Smooth muscle cell (in vitro differentiated cells): ENCODE data around the gene ABCC3. TPM values are rescaled to one million over a fixed set of nuclear protein-coding genes. Genes with fewer than 3 reads are reported as not detected.

Source experiments
- DNase-seq: peaks from one replicate; lab custom pipeline; 2025; ENCODE audit not compliant: unreplicated experiment; lab: John Stamatoyannopoulos, UW
- H2AFZ ChIP-seq: fragments of 200-600 bp; sonication (generic); 2 replicates; pipeline ENCODE4 v1.6.0; 2016; ENCODE audit warnings: antibody characterized with exemption, low read depth, mild to moderate bottlenecking
- H3F3A ChIP-seq: fragments of 200-600 bp; sonication (generic); 2 replicates; pipeline ENCODE4 v1.6.0; 2017; ENCODE audit warnings: antibody characterized with exemption, low read depth
- H3K27ac ChIP-seq: fragments of 200-600 bp; sonication (generic); 2 replicates; pipeline ENCODE4 v1.5.1; 2016; ENCODE audit warnings: low read depth, mild to moderate bottlenecking
- H3K27me3 ChIP-seq: fragments of 200-600 bp; sonication (generic); 2 replicates; pipeline ENCODE4 v1.6.1; 2016; ENCODE audit warnings: low read depth, mild to moderate bottlenecking
- H3K36me3 ChIP-seq: fragments of 200-600 bp; sonication (generic); 2 replicates; pipeline ENCODE4 v1.5.1; 2016; ENCODE audit warnings: low read depth
- H3K4me1 ChIP-seq: fragments of 200-600 bp; sonication (generic); 2 replicates; pipeline ENCODE4 v1.5.1; 2016; ENCODE audit warnings: low read depth
- H3K4me2 ChIP-seq: fragments of 200-600 bp; sonication (generic); 2 replicates; pipeline ENCODE4 v1.6.0; 2016; ENCODE audit warnings: mild to moderate bottlenecking
- H3K4me3 ChIP-seq: fragments of 200-600 bp; sonication (generic); 2 replicates; pipeline ENCODE4 v1.5.1; 2016; ENCODE audit warnings: mild to moderate bottlenecking
- H3K79me2 ChIP-seq: fragments of 200-600 bp; sonication (generic); 2 replicates; pipeline ENCODE4 v1.6.0; 2016; ENCODE audit warnings: low read depth, mild to moderate bottlenecking
- H3K9ac ChIP-seq: fragments of 200-600 bp; sonication (generic); 2 replicates; pipeline ENCODE4 v1.6.0; 2016; ENCODE audit warnings: low read depth
- H3K9me3 ChIP-seq: fragments of 200-600 bp; sonication (generic); replicated peaks from 2 replicates; pipeline ENCODE4 v1.5.1; 2016; ENCODE audit warnings: low read depth
- H4K20me1 ChIP-seq: fragments of 200-600 bp; sonication (generic); 2 replicates; pipeline ENCODE4 v1.6.0; 2016; ENCODE audit warnings: low read depth
- CTCF ChIP-seq: fragments of 200-600 bp; sonication (generic); IDR thresholded peaks from 2 replicates; pipeline ENCODE4 v1.5.1; 2017; ENCODE audit warnings: borderline replicate concordance, mild to moderate bottlenecking, antibody characterized with exemption; ENCODE audit not compliant: insufficient read depth, poor library complexity, severe bottlenecking
- WGBS: methylation state at CpG from one replicate; pipeline ENCODE4 v1.1.7; 2016; ENCODE audit warnings: low lambda C conversion rate; 5-methylcytosine and 5-hydroxymethylcytosine counted together
- polyA plus RNA-seq: library from polyadenylated mRNA; unstranded; fragments of >200 nt; fragmentation: Nextera tagmentation; extraction: Ambion mirVana; gene quantifications from 2 replicates; pipeline ENCODE4 v1.2.1, GENCODE V29; 2016
- total RNA-seq: library from RNA; depleted of rRNA; stranded (reverse); fragments of >200 nt; gene quantifications from 2 replicates; pipeline ENCODE4 v1.2.3, GENCODE V29; 2014

Gene ABCC3
- total and polyA plus RNA-seq, 2 experiments from 2014 or later, result 1.3 TPM

GRCh38 chr17:50656509-50656908 lies 21.8 kb downstream of the ABCC3 start:
- Histone ChIP-seq H2AFZ (no peak overlapping the region), H3K79me2 (no peaks in the 10 kb centered on the region), H3K9me3 (no peaks in the 10 kb centered on the region), H3K9ac (no peak overlapping the region), H3K27me3 (no peaks in the 10 kb centered on the region), H3K27ac (no peak overlapping the region), H3K4me3 (no peak overlapping the region), H3K36me3 (no peaks in the 10 kb centered on the region), H3K4me1 (peaks cover 2% of the 10 kb centered on the region), H3K4me2 (no peak overlapping the region), H4K20me1 (no peaks in the 10 kb centered on the region), H3F3A (no peaks in the 10 kb centered on the region)
- DNase-seq, result no peak
- 86% methylated on average over 5 of the region's 5 CpGs for WGBS
- TF ChIP-seq CTCF, result no peak

GRCh38 chr17:50657054-50657453 lies 22.4 kb downstream of the ABCC3 start:
- Histone ChIP-seq H3K4me3 (no peak overlapping the region), H3K27ac (no peak overlapping the region), H3K9me3 (no peaks in the 10 kb centered on the region), H3K36me3 (no peaks in the 10 kb centered on the region), H4K20me1 (no peaks in the 10 kb centered on the region), H3K4me1 (peaks cover 7% of the 10 kb centered on the region), H3K4me2 (no peak overlapping the region), H2AFZ (no peak overlapping the region), H3K27me3 (no peaks in the 10 kb centered on the region), H3K79me2 (no peaks in the 10 kb centered on the region), H3K9ac (no peak overlapping the region), H3F3A (no peaks in the 10 kb centered on the region)
- 95% methylated on average over 7 of the region's 7 CpGs for WGBS
- DNase-seq, result no peak
- no peak for TF ChIP-seq CTCF

- Histone ChIP-seq H3K27ac (no peak overlapping the region), H3K79me2 (no peaks in the 10 kb centered on the region), H3K9me3 (no peaks in the 10 kb centered on the region), H4K20me1 (no peaks in the 10 kb centered on the region), H3K4me1 (peaks cover 9% of the 10 kb centered on the region), H3K27me3 (no peaks in the 10 kb centered on the region), H2AFZ (no peak overlapping the region), H3K9ac (no peak overlapping the region), H3F3A (no peaks in the 10 kb centered on the region), H3K4me2 (no peak overlapping the region), H3K36me3 (no peaks in the 10 kb centered on the region), H3K4me3 (no peak overlapping the region)
- no peak for DNase-seq
- no peak for TF ChIP-seq CTCF
- WGBS, result 94% methylated on average over 7 of the region's 7 CpGs
These were observed 22.9 kb downstream of the ABCC3 start for GRCh38 chr17:50657627-50658026.

- Histone ChIP-seq H3K9ac (no peak overlapping the region), H3K79me2 (no peaks in the 10 kb centered on the region), H4K20me1 (no peaks in the 10 kb centered on the region), H3K9me3 (no peaks in the 10 kb centered on the region), H3K4me2 (no peak overlapping the region), H3K36me3 (no peaks in the 10 kb centered on the region), H3F3A (no peaks in the 10 kb centered on the region), H3K4me1 (peaks cover 9% of the 10 kb centered on the region), H3K27ac (no peak overlapping the region), H3K4me3 (no peak overlapping the region), H3K27me3 (no peaks in the 10 kb centered on the region), H2AFZ (no peak overlapping the region)
- no peak for TF ChIP-seq CTCF
- DNase-seq, result no peak
- WGBS, result 27% methylated on average over 6 of the region's 6 CpGs
These were observed 23.9 kb downstream of the ABCC3 start for GRCh38 chr17:50658616-50659015.
